DMS 273 (cell line): ENCODE measurements around the gene TP73.

Experiments used
- DNase-seq: peaks from one replicate; lab custom pipeline; 2025; ENCODE audit not compliant: unreplicated experiment; lab: John Stamatoyannopoulos, UW

The TP73 gene

DNA sequence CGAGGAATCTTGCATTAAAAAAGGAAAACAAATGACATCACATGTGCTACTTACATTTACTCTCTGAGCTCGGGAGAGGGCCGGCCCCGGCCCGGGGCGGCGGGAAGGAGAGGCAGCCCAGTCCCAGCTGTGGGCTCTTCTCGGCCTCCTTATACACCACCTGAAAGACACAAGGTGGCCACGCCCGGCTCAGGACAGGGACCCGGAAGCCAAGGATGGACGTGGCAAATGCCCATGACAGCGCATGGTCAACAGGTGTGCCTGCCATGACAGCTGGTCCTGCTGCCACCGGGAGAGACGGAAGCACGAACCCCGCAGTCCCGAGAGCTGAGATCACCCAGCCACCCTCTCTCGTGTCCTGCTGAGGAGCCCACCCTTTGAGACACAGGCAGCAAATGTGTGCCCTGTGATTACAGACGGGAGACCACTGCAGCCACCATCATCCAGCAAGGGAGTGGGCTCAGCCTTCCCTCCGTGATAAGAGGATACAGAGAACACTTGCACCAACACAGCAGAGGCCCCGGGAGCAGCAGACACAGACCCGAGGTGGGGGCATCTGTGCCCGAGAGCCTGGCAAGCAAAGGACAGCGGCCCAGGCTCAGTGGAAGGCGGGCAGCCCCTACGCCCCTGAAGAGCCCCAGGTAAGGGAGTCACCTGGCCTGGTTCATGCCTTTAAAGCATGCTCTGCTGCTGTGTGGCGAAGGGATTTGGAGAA, 18.8 kb upstream of the TP73 start:
- DNase-seq = no peak

DNA sequence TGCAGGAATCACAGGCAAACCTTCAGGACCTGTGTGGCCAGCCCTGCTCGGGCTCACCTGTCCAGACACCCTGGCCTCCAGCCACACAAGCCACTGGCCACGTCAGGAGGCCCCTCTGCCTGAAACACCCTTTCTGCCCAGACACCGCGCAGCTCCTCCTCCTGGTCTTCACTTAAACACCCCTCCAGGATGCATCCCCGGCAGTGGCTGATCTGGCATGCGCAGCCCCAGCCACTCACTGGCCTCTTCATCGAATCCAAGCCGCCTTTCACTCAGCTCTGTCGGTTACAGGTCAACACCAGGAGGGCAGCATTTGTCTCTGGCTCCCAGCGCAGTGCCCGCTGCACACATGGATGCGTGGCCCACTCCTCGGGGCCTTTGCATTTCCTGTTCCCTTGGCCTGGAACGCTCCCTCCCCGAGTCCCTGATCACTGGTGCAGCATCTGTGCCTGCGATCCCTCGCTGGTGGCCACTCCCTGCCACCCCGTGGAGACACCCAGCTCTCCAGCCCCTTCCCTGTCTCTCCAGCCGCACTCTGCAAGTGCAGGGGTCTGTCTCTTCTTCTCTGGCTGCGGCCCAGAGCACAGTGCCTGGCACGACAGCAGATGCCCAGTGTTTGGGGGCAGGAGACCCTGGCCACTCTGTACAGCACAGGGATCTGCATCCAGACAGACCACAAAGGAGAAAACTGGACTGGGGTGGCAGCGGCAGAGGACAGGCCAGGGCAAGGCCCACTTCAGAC, 18.1 kb upstream of the TP73 start:
- no peak for DNase-seq

DNA sequence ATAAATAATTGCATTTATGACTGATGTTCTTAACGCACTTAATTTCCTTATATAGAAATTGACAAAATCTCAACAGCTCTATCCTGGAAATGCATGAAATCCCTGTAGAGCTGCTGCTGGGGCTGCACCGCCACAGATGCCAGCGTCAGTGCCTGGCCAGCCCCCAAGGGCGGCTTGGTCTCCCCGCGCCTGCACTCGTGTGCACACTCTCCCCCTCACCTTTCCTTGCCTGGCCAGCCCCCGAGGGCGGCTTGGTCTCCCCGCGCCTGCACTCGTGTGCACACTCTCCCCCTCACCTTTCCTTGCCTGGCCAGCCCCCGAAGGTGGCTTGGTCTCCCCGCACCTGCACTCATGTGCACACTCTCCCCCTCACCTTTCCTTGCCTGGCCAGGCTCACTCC, 16.2 kb upstream of the TP73 start:
- DNase-seq = no peak

DNA sequence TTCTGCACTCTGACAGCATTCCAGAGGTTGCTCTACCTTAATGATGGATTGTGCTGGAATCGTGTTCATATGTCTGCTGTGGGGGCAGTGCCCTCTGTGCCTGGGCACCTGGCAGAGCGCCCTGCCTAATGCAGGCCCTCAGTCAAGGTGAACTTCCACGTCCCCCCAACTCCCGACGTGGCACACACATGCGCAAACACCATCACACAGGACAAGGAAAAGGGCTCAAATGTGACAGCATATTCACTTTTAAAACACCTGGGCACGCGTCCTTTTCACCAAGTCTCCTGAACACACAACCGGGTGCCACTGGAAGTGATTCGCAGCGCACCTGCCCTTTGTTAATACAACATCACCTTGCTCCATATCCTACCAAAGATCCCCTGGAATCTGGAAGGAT, 15.8 kb upstream of the TP73 start:
- DNase-seq = no peak

DNA sequence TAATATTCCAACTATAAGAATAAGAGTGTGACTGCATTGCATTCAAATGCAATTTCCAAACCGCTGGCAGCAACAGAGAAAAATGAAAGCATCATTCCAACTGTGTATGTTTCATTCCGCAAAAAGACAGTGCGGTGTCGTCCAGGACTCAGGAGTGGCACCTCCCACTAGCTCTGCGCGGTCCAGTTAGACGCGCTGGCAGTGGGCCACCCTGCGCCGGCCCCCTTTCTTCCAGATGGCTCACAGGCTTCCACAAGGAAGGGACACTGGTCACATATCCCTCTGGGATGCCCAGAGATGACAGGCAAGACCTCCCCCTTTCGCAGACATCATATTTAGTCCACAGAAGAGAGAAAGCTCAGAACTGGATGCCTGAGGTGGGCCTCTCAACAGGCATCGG, 14.3 kb upstream of the TP73 start:
- DNase-seq = no peak

DNA sequence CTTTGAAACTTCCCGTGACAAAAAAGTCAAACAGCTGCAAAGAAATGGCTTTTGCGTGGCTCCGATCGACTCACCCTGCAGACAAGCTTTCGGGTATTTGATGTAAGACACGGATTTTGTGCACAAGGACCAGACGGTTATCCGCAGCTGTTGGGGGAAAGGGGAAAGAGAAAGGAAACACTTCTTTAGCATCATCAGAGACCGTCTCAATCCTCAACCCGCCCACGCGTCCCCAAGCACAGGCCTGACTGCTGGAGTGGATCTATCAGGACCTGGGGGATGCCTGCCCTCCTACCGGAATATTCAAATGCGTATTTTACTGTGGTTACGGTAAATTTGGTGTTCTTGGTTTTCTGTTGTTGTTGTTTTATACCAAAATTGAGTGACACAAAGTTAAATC, 13.6 kb upstream of the TP73 start:
- DNase-seq = no peak

DNA sequence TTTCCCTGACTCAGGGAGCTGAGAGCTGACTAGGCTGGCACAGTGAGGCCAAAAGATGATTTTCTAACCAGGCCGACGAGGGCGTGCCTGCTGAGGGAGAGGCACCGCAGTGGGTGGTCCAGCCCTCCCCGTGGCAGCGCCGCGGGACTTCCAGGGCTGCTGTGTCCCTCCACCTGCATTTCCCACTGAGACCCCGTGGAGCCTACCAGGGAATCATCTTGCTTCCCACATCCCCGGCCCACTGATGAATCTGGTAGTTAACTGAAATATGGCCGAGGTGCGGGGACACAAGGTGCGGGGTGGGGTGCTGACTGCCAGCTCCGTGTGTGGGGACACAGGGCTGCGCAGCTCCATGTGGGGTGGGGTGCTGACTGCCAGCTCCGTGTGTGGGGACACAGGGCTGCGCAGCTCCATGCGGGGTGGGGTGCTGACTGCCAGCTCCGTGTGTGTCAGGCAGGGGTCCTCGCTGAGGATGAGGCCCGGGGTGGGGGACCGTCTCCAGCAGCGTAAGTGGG, 12.9 kb upstream of the TP73 start:
- DNase-seq = no peak

DNA sequence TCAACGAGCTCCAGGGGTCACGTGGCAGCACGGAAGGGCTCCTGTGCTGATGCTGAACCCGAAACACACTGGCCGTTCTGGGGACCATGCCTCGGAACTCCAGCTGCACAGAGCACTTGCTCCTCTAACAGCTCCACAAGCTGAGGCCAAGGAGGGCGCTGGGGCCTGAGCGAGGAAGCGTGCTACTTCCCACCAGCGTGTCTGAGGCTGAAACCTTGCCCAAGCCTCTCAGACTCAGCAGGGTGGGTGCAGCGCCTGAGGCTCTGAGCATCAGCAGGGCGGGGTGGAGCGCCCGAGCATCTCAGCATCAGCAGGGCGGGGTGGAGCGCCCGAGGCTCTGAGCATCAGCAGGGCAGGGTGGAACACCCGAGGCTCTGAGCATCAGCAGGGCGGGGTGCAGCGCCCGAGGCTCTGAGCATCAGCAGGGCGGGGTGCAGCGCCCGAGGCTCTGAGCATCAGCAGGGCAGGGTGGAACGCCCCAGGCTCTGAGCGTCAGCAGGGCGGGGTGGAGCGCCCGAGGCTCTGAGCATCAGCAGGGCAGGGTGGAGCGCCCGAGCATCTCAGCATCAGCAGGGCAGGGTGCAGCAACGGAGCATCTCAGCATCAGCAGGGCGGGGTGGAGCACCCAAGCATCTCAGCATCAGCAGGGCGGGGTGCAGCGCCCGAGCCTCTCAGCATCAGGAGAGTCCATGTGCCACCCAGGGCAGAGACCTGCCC, 12.0 kb upstream of the TP73 start:
- no peak for DNase-seq

DNA sequence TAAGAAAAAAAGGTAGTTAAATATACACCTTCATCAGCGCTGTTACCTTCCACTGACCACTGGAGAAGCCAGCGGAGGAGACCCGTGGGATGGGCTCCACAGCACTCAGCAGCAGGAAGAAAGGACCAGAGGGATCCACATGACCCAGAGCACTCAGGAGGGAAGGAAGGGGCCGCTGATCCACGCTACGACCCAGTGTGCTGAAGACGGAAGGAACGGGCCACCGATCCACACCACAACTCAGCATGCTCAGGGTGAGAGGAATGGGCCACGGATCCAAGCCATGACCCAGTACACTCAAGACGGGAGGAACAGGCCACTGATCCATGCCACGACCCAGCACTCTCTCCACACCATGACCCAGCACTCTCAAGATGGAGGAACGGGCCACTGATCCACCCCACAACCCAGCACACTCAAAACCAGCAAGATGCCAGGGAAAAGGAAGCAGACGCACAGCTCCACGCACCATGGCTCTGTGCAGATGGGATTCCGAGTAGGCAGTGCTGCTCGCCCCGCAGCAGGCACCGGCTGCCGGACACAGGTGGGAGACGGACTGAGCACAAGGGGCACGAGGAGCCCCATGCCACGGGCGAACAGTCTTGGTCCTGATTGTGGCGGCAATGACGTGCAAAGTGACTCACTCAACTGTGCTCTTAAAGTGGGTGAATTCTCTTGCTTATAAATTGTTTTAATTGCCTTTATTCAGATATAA, 11.1 kb upstream of the TP73 start:
- no peak for DNase-seq

DNA sequence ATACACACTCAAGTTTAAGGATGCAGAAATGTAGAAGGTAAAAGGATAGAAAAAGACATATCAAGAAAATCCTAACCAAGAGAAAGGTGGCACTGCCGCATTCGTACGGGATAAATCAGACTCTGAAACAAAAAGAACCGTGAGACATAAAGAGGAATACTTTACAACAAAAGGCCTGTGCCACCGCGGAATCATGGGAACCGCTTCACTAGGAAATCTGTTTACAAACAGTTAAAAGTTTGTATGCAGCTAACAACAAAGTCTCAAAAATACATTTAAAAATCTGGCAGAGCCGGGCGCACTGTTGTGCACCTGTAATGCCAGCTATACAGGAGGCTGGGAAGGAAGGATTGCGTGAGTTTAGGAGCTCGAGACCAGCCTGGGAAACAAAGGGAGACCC, 10.5 kb upstream of the TP73 start:
- no peak for DNase-seq

DNA sequence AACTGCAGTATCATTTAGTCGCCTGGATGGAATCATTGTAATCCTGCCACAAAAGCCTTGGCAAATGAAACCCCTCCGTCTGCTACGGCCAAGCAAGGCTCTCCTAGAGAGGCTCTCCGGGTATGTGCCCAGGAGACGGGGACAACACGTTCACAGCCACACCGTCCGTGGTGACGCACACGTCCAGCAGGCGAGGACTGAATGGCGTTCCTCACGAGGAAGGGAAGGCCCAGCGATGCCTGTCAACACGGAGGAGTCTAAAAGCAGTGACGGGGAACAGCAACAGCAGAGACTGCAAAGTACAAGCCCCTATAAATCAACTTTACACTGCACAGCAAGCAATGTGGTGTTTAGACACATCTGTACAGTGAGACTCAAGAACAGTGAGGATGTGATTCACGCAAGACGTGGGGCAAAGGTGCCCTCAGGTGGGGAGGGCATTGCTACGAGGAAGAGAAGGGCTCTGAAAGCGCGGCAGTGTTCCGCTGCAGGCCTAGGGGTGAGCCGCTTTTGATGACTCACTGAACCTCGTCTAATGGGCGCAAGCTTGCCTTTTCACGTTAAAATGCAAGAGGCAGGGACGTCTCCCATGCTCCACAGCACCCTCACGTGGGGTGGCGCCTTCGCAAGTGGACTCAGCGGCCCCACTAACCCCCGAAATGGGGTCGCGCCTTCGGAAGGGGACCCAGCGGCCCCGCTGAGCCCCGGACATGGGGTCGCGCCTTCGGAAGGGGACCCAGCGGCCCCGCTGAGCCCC, 9.2 kb upstream of the TP73 start:
- DNase-seq = no peak

DNA sequence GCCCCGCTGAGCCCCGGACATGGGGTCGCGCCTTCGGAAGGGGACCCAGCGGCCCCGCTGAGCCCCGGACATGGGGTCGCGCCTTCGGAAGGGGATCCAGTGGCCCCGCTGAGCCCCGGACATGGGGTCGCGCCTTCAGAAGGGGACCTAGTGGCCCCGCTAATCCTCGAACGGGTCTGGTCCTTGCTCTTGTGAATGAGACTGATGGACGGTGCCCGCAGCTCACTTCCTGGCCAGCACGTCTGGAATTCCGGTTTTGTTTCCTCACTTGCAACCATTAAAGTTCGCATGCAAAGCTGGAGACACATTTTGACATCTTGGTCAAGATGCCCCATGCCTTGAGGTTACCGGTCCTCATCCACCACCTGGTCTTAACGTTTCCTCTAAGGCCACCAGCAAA, 8.0 kb upstream of the TP73 start:
- DNase-seq = no peak

DNA sequence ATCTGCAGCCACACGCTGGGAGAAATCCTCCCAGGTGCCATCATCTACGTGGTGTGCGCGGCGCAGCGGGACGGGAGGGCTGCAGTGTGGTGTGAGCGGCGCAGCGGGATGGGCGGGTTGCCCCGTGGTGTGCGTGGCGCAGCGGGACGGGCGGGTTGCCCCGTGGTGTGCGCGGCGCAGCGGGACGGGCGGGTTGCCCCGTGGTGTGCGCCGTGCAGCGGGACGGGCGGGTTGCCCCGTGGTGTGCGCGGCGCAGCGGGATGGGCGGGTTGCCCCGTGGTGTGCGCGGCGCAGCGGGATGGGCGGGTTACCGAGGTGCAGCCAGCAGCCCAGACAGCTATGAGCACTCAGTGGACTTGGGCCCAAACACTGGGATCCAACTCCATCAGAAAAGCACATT, 7.1 kb upstream of the TP73 start:
- no peak for DNase-seq

DNA sequence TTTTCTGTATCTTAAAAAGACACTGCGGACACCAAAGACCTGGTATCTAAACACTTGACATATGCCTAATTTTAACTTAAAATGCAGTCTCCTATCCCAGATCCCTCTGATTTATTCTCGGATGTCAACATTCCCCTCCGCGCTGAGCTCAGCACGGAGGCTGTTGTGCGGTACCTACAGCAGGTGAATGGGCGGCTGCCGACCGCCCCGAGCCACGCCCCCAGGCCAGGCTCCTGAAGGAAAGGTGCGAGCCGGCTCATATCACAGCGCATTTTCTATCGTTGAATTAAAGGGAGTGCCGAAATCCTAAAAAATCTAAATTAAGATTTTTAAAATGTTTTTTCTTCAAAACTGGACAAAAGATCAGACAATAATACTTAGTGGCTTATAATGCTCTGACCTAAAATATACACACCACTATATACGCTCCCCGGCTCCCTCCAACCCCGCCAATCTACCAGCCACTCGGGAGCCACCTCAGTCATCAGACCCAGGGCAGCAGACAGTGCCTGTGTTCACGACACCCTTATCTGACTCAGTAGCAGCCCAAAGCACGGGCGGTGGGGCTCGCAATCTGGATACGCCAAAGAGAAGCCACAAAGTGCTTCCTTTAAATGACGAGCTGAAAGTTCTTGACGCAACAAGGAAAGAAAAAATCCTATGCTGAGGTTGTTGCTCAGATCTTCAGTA, 6.5 kb upstream of the TP73 start:
- no peak for DNase-seq

DNA sequence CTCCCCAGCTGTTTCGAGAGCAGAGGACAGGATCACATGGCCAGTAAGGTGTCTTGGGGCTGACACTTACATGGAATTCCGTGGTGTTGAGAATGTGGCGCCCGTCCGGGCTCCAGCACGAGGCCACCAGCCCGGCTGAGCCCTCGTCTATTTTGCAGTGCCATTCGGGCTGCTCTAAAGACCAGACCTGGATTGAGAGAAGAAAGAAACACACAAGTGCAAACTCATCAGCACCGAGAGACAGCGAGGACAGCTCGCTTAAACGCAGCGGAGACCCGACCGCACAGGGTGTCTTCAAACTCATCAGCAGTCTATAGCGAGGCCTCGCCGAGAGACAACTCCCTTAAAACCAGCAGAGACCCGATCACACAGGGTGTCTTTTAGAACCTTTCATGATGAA, 5.7 kb upstream of the TP73 start:
- DNase-seq = no peak

DNA sequence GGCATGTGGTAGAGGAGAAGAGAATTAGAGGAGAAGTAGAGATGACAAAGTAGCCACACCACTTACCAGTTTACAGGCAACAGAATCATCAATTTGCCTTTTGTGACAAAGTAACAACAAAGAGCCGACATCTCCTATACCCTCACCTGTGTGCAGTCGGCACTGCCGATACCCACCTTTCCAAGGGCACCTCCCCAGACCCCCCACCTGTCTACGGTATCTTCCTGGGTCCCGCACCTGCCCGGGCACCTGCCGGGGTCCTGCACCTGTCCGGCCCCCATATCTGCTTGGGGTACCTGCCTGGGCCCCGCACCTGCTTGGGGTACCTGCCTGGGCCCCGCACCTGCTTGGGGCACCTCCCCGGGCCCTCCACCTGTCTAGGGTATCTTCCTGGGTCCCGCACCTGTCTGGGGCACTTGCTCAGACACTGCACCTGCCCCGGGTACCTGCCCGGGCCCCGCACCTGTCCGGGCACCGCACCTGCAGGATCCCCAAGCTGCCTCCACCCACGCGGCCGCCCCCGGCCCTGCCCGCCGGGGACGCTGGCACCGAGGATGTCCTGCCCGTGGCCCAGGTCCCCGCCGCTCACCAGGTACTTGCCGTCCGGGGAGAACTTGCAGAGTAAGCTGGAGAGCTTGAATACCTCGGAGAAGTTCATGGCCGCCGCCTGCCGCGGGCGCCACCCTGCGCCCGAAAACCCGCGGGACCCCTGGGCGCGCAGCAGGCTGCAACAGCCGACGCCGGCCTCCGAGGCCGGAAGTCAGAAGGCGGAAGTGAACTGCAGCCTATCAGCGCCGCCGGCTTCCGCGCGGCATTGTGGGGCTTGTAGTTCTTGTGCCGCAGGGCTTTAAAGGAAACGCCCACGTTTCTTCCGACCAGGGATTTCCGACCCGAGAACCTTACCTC, 2.7 kb upstream of the TP73 start, which contains the start of gene WRAP73:
TSS of gene WRAP73 (minus strand) at position 762 of the 906 bp plus-strand sequence. CDS start at position 658, 104 bp downstream.
- DNase-seq = peak; percentile 97

DNA sequence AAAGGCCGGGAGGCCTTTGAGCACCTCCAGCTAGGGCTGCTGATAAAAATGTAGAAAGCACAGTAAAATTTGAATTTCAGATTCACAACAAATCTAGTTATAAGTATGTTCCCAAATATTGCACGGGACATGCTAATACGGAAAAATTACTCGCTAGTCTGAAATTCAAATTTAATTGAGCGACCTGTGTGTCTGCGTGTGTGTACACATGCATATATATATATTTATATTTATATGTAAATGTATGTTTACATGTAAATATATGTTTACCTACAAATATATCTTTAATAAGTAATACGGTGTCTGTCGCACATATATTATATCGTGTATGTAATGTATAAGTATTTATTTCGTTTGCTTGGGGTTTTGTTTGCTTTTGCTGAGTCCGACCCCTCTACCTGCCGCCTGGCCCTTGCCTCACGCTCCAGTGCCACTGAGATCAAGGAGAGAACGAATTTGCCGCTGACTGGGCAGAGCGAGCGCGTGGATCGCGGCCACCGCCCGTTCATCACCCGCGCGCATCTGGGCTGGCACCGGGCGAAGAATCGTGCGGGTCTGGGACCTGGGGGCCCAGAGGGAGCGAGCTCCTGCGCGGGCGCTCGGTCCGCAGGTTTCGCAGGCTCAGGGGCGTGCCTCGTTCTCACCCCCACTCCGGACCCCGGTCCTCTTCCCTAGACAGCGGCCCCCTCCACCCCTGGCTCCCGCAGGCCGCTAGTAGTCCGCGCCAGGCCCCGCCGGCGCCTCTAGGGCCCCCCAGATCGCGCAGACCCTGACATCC, 1.9 kb upstream of the TP73 start:
- DNase-seq = no peak
